ENCODE results near the gene SMIM21. TPM values are rescaled to one million over a fixed set of nuclear protein-coding genes. Genes with fewer than 3 reads are reported as not detected.

SMIM21 gene
- total RNA-seq, 3 donors from 2014 or later, result not detected

DNA sequence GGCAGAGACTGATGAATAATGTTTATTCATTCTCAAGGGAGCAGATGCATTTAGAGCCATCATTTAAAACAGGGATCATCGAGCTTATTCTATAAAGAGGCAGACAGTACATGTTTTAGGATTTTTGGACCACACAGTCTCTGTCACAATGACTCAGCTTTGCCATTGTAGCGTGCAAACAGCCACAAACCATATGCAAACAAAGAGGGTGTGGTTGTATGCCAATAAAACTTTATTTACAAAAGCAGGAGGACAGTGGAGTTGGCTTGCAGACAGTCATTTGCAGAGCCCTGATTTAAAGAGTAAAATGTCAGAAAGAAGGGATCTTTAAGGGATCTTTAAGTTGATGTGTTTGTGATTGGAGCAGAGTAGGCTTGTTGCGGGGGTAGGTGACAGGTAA lies 51.5 kb downstream of the SMIM21 start:
- no peaks in the 10 kb centered on the region for H3K4me1 Mint-ChIP-seq (ENCODE audit: low read depth)

DNA sequence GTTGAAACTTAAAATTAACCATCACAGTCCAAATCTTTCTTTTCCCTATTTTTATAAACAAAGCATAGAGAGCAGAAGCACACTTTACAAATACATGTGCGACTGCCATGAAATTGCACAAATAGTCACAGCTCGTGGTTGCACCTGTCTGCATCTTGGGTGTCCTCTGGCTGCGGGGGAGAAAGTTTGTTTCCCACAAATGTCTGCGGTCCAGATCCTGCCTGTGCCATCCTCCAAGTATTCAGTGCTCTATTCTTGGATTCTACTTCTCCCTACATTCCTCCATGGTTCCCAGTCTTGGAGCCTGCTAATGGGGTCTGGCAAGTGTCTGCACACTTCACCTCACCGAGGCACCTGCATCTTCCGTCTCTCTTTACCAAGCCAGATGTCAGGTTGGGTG lies 52.2 kb downstream of the SMIM21 start:
- no peaks in the 10 kb centered on the region for H3K4me1 Mint-ChIP-seq (ENCODE audit: low read depth)
- H3K27me3 Mint-ChIP-seq (ENCODE audit: low read depth), result peaks cover 8% of the 10 kb centered on the region
- ATAC-seq (no peak), DNase-seq (no peak)
- no peak overlapping the region for H3K4me3 Mint-ChIP-seq
- H3K36me3 Mint-ChIP-seq (ENCODE audit: insufficient read depth), result no peaks in the 10 kb centered on the region
- H3K9me3 Mint-ChIP-seq, result no peaks in the 10 kb centered on the region

More for the DNA sequence above, 51.5 kb downstream of the SMIM21 start:
- no peaks in the 10 kb centered on the region for H3K9me3 Mint-ChIP-seq
- peaks cover 8% of the 10 kb centered on the region for H3K27me3 Mint-ChIP-seq (ENCODE audit: low read depth)
- no peak overlapping the region for H3K4me3 Mint-ChIP-seq
- no peaks in the 10 kb centered on the region for H3K36me3 Mint-ChIP-seq (ENCODE audit: insufficient read depth)
- DNase-seq (no peak), ATAC-seq (no peak)

DNA sequence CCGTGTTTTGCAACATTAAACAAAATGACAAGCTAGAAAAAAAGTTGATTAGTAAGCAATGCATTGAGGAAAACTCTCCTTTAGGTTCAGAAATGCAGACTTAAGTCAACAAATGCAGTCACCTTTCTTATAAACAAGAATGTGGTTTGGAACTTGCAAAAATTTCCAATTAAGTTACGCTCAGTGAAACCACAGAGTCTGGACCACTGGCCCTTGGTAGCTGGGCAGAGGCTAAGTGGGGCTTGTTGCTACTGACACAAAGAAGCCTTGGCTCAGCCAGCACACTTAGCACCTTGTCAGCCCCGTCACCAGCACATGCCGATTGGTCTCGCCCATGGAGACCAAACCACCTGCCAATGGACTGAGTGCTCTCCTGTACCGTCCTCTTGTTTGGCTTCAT lies 53.0 kb downstream of the SMIM21 start:
- no peak overlapping the region for H3K4me3 Mint-ChIP-seq
- H3K27me3 Mint-ChIP-seq (ENCODE audit: low read depth), result peaks cover 8% of the 10 kb centered on the region
- no peaks in the 10 kb centered on the region for H3K9me3 Mint-ChIP-seq
- no peaks in the 10 kb centered on the region for H3K4me1 Mint-ChIP-seq (ENCODE audit: low read depth)
- DNase-seq (no peak), ATAC-seq (no peak)
- no peaks in the 10 kb centered on the region for H3K36me3 Mint-ChIP-seq (ENCODE audit: insufficient read depth)

DNA sequence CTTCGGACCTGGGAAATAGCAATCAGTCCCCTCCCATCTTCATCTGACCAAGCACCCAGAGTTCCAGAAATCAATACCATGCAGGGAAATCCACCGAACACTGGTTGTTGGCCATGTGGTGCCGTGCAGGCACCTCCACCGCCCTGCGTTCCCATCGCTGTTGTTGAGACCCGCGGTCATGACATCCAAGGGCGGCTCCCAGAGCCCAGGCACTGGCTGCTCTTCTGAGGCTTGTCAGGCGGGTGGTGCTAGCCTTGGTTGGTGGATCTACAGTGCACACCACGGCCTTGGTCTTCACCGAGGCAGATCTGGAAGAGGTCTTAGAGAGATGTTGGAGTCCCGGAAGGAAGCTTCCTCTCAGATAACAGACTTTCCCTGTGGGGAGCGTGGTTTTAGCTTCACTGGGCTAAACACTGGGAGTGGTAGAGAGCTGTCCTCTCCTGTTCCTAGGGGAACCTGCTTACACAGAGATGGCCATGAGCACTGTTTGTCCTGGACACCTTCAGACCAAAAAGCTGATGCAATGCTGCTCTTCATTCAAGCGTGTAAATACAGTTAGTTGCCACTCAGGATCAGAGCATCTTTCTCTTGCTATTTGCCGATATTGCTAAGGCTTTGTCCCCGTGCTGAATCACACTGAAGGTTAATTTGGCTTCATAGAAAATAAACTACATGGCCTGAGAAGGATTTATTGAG lies 58.3 kb downstream of the SMIM21 start:
- Mint-ChIP-seq H3K9me3 (no peaks in the 10 kb centered on the region), H3K36me3 (ENCODE audit: insufficient read depth) (no peaks in the 10 kb centered on the region), H3K4me1 (ENCODE audit: low read depth) (no peaks in the 10 kb centered on the region), H3K27me3 (ENCODE audit: low read depth) (peaks cover 2% of the 10 kb centered on the region), H3K4me3 (no peak overlapping the region)
- ATAC-seq (no peak), DNase-seq (no peak)

DNA sequence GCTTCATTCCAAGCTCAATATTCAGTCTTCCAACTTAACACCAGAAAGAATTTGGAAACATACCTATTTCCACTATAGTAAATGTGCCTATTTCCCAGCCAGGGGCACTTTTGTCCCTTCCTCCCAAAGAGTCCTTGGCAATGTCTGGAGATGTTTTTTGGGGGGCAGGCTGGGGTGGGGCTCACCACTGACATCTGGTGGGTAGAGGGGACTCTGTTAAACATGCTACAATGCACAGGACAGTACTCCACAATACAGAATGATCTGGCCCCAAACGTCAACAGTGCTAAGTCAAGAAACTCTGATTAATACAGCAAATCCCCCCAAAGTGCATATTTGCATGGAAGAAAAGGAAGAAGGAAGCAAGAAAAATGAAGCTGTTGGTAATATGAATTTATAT lies 61.7 kb downstream of the SMIM21 start:
- no peaks in the 10 kb centered on the region for H3K4me1 Mint-ChIP-seq (ENCODE audit: low read depth)
- H3K4me3 Mint-ChIP-seq, result no peak overlapping the region
- DNase-seq (no peak), ATAC-seq (no peak)
- H3K27me3 Mint-ChIP-seq (ENCODE audit: low read depth), result no peaks in the 10 kb centered on the region
- no peaks in the 10 kb centered on the region for H3K36me3 Mint-ChIP-seq (ENCODE audit: insufficient read depth)
- no peaks in the 10 kb centered on the region for H3K9me3 Mint-ChIP-seq

DNA sequence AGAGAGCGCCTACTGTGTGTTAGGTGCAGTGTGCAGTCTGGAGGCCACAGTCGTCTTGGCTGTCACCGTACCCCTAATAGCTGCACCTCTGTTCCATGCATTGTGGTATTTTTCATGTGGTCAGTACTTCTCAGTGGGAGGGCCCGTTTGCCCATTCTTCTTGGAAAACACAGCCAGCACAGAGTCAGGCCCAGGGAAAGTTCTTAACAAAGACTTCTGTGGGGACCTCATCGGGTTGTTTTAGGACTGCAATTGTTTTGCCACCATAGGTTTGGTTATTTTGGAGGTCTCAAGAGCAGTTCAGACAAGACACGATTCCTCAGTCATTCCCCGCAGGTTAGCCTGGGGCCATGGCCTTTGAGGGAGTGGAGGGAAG lies 62.3 kb downstream of the SMIM21 start:
- Mint-ChIP-seq H3K4me3 (no peak overlapping the region), H3K36me3 (ENCODE audit: insufficient read depth) (no peaks in the 10 kb centered on the region), H3K27me3 (ENCODE audit: low read depth) (no peaks in the 10 kb centered on the region), H3K4me1 (ENCODE audit: low read depth) (no peaks in the 10 kb centered on the region), H3K9me3 (no peaks in the 10 kb centered on the region)
- no peak for ATAC-seq
- DNase-seq, result no peak

DNA sequence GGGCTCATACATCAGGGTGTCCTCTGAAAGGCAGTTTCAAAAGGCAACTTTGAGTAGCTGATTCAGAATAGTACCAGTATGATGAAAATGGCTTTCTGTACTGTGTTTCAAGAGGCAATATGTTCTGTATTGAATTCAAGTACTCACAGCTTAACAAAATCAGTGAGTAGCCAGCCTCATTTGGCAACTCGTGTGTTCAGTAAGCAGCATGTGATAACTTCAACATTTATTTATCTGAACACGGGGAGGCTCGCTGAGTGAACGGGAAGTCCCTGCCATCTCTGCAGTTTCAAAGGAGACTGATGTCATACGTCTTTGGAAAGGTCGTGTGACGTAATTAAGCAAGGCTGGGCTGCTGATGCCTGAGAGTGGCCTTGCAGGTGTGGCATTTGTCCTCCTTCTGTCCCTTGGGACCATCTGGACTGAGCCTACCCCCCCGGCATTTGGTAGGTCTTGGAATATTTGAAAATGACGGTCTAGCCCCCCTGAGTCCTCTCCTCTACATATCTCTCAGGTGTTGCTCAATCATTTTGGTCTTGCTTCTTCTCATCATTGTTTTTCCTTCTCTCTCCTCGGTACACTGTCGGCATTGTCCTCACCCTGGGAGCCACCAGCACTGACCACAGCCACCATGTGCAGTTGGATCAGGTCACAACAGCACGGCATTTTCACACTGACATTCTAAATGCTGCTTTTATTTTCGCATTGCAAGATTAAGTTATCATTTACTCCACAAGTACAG lies 62.8 kb downstream of the SMIM21 start:
- H3K36me3 Mint-ChIP-seq (ENCODE audit: insufficient read depth), result no peaks in the 10 kb centered on the region
- DNase-seq, result no peak
- no peak for ATAC-seq
- H3K27me3 Mint-ChIP-seq (ENCODE audit: low read depth), result peaks cover 2% of the 10 kb centered on the region
- H3K9me3 Mint-ChIP-seq, result no peaks in the 10 kb centered on the region
- H3K4me3 Mint-ChIP-seq, result no peak overlapping the region
- H3K4me1 Mint-ChIP-seq (ENCODE audit: low read depth), result no peaks in the 10 kb centered on the region

DNA sequence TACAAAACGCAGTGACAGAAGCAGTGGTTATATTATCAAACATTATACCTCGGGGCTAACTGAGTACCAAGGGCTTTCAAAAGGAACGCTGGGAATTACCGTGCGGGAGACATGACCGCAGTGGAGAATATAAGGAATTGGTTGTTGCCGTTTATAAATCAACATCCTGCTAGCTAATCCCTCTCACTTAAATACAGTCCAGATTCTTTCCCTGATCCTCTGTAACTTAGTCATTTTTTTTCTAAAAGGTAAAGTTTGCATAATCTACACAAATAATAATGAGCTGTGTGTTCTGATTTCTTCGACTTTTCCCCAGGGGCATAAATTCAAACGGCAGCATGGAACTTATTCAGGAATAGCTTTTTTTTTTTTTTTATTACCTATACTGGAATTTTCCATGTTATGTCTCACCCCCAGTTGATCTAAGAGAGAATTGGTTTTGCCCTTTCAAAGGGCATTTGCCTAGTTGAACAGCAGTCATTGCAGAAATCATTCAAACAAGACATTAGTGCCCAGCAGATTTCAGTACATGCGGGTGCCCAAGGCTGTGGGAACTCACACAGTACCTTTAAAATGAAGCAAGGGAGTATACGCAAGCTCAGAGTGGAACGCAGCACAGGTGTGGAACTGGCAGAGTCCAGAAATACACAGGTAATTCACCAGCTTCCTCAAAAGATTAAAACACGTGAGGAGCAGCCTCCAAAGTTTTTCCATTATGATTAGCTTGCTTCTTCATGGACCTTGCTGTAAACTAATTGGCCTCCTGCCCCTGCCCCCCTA lies 63.9 kb downstream of the SMIM21 start:
- no peaks in the 10 kb centered on the region for H3K36me3 Mint-ChIP-seq (ENCODE audit: insufficient read depth)
- no peak for ATAC-seq
- no peaks in the 10 kb centered on the region for H3K9me3 Mint-ChIP-seq
- H3K4me3 Mint-ChIP-seq, result no peak overlapping the region
- H3K27me3 Mint-ChIP-seq (ENCODE audit: low read depth), result peaks cover 6% of the 10 kb centered on the region
- DNase-seq, result no peak
- H3K4me1 Mint-ChIP-seq (ENCODE audit: low read depth), result no peaks in the 10 kb centered on the region

DNA sequence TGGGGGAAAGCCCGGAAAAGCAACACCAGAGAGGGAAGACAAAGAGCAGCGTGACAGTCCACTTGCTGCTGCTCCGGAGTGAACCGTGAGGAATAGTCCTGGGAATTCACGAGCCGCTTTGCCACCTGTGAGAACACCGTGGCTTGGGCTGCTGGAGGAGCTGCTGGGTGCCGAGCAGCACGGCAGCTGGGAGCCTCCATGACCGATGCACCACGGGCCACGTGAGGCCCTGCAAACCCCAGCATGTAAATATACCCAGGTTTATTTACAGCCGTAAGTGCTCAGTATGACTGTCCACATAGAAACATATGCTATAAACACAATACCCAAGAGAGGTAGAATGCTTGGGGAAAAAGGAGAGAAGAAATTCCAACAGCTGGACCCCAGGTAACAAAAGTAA lies 65.1 kb downstream of the SMIM21 start:
- no peaks in the 10 kb centered on the region for H3K36me3 Mint-ChIP-seq (ENCODE audit: insufficient read depth)
- peaks cover 1% of the 10 kb centered on the region for H3K9me3 Mint-ChIP-seq
- H3K27me3 Mint-ChIP-seq (ENCODE audit: low read depth), result peaks cover 6% of the 10 kb centered on the region
- ATAC-seq, result no peak
- H3K4me1 Mint-ChIP-seq (ENCODE audit: low read depth), result no peaks in the 10 kb centered on the region
- no peak overlapping the region for H3K4me3 Mint-ChIP-seq
- DNase-seq, result no peak

DNA sequence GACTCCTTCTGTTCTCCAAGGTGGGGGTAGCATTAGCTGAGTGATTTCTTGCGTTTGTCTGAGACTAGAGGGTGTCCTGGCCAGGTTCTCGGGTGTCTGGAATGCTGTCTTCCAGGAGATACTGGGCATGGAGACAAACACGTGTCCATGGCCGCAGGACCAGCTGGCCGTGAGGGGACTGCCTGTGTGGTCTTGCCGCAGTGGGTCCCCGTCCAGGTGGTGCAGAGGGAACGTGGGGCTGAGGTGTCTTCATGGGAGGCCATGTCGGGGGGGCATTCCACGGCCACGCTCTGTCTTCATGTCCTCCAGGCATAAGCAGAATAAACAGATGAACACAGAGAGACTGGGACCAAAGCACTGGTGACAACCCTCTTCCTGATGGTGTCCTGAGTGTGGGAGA lies 66.6 kb downstream of the SMIM21 start:
- Mint-ChIP-seq H3K36me3 (ENCODE audit: insufficient read depth) (no peaks in the 10 kb centered on the region), H3K4me1 (ENCODE audit: low read depth) (no peaks in the 10 kb centered on the region)

DNA sequence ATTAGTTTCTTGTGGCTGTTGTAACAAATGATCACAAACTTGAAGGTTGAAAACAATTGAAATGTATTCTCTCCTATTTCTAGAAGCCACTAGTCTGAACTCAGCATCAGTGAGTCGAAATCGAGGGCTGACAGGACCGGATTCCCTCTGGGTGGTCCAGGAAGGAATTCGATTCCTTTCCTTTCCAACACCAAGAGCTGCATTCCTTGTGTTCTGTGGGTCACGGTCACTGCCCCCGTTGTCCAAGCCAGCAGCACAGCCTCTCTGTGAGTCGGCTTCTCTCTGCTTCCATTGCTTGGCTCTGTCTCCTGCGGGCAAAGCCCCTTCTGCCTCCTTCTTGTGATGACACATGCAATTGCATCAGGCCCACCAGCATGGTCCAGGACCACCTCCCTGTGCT lies 67.3 kb downstream of the SMIM21 start:
- Mint-ChIP-seq H3K9me3 (peaks cover 8% of the 10 kb centered on the region), H3K4me1 (ENCODE audit: low read depth) (no peaks in the 10 kb centered on the region), H3K36me3 (ENCODE audit: insufficient read depth) (no peaks in the 10 kb centered on the region), H3K27me3 (ENCODE audit: low read depth) (peaks cover 6% of the 10 kb centered on the region), H3K4me3 (no peak overlapping the region)
- DNase-seq (no peak), ATAC-seq (no peak)

More for the DNA sequence above, 66.6 kb downstream of the SMIM21 start:
- Mint-ChIP-seq H3K9me3 (peaks cover 8% of the 10 kb centered on the region), H3K27me3 (ENCODE audit: low read depth) (peaks cover 6% of the 10 kb centered on the region), H3K4me3 (no peak overlapping the region)
- no peak for DNase-seq
- ATAC-seq, result no peak

Other genes with a start within 250 kb of the SMIM21 start
- gene PTGR3, start 218.6 kb downstream of the SMIM21 start, total RNA-seq, result 10 to 100 TPM in 1 of 3 donors, 1 to 10 TPM in 2; 8.9 to 12.8 (median 9.2) TPM
- 10 to 100 TPM; 10.8 to 13.6 (median 12.5) TPM for gene TSHZ1, start 216.9 kb downstream of the SMIM21 start, total RNA-seq